ENCODE measurements around the gene FXN.
A peak's percentile ranks its signal among the peaks of the same experiment; 100 is the strongest.
"Not testable (repeated sequence)": the region's sequence is repeated elsewhere in the genome, so short reads cannot be mapped to it uniquely, and the experiment has no call there.

The FXN gene

DNA sequence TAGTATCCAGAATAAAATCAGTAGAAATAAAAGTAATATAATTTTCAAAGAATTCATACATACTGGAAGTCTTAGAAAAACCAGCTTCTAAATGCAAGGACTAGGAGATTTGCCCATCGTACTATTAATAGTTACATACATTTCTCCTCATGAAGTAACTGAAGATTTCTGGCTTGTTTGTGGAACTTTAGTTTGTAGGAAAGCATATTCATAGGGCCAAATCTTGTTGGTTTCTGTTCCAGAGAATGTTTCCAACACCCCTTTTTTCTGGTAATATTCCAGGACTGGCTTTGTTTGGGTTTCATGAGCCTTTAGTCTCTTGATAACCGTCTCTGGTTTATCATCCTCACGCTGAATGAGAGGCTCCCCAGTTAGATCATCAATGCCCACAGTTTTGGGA, 72.2 kb downstream of the FXN start:
- no peak for DNase-seq

DNA sequence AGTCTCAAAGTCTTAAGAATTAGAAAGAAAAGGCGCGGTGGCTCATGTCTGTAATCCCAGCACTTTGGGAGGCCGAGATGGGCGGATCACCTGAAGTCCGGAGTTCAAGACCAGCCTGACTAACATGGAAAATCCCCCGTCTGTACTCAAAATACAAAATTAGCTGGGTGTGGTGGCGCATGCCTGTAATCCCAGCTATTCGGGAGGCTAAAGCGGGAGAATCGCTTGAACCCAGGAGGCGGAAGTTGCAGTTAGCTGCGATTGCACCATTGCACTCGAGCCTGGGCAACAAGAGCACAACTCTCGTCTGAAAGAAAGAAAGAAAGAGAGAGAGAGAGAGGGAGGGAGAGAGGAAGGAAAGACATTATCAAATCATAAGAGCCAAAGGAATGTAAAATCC, 73.2 kb downstream of the FXN start:
- not testable (repeated sequence) for DNase-seq

DNA sequence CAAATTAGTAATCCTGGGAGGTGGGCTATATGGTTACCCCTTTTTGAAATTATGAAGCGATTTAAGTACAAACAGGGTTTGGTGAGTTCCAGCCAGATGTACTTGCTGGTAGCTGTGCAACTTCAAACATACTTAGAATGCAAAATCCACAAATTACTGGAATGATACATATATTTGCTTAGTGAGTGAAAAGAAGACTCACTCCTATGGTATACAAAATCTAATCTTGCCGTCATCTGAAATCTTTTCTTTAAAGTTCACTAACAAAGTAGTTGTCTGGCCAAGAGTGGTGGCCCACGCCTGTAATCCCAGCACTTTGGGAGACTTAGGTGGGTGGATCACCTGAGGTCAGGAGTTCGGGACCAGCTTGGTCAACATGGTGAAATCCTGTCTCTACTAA, 73.6 kb downstream of the FXN start:
- no peak for DNase-seq

DNA sequence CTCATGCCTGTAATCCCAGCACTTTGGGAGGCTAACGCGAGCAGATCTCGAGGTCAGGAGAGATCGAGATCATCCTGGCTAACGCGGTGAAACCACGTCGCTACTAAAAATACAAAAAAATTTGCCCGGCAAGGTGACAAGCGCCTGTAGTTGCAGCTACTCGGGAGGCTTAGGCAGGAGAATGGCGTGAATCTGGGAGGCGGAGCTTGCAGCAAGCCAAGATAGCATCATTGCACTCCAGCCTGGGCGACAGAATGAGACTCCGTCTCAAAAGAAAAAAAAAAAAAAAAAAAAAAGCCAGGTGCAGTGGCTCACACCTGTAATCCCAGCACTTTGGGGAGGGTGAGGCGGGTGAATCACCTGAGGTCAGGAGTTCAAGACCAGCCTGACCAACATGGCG, 77.1 kb downstream of the FXN start:
- not testable (repeated sequence) for DNase-seq

GRCh38 chr9:69115621-69116020, 80.1 kb downstream of the FXN start:
- DNase-seq, result no peak

GRCh38 chr9:69118656-69119055, 83.1 kb downstream of the FXN start:
- no peak for DNase-seq

DNA sequence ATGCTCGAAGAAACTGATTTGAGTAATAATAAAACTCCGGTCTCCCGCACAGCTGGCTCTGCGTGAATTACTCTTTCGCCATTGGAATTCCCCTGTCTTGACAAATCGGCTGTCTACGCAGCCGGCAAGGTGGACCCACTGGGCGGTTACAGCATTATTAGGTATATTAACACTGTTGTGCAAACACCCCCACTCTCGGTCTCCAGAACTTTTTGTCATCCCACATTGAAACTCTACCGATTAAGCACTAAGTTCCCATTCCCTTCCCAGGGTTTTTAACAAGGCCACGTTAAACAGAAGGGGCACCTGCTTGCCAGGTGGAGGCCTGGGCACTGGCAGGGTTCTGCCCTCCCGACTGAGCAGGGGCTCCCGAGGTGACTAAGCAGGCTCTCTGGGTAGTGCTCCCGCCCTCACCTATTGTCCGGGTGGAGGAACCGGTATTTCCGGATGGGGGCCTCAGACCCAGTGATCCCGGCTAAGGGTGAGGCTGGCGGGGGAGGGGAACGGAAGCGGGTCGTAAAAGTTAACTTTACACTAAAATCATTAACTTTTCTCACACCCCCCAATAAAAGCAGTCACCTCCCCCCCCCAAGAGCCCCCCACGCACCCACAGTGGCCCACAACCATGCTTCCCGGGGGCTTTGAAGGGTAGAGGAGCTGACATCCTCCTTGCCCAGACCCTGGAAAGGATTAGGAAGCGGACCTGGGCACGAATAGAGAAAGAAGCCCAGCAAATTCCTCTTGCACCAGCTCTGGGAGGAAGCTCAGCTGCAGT, 85.0 kb downstream of the FXN start:
- no peak for DNase-seq

- DNase-seq, result peak; percentile 49
Measured at GRCh38 chr9:69121155-69122081, 85.9 kb downstream of the FXN start.

GRCh38 chr9:69122082-69122548, 86.6 kb downstream of the FXN start:
- DNase-seq, result no peak

DNA sequence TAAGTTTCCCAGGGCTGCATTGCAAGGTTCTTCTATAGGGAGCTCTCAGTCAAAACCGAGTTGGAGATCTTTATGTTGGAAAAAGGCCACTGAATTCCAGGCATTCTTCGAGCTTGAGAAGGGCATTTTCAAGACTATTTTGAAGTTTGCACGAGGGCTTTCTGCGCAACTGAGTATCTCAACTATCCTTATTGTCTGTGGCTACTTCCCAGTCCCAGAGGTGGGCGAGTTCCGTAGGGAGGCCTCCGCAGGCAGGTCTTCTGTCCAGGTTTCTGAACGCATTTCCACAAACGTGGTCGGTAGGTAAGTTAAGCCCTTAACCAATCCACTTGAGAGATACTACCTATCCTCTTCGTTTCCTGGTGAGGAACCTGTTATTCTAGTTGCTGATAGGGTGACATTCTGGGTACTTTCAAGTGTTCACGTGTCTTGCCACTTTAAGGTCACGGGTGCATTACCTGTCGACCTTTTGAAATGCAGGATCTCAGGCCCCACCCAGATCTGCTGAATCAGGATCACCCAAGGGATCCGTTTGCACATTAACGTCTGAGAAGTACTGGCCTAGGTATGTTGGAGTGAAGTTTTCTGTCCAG, 87.1 kb downstream of the FXN start:
- no peak for DNase-seq

- DNase-seq, result no peak
Measured at GRCh38 chr9:69130456-69131441, 95.2 kb downstream of the FXN start.

- DNase-seq, result no peak
Measured at GRCh38 chr9:69131682-69132081, 96.1 kb downstream of the FXN start.

GRCh38 chr9:69132361-69132760, 96.8 kb downstream of the FXN start:
- DNase-seq, result no peak

DNA sequence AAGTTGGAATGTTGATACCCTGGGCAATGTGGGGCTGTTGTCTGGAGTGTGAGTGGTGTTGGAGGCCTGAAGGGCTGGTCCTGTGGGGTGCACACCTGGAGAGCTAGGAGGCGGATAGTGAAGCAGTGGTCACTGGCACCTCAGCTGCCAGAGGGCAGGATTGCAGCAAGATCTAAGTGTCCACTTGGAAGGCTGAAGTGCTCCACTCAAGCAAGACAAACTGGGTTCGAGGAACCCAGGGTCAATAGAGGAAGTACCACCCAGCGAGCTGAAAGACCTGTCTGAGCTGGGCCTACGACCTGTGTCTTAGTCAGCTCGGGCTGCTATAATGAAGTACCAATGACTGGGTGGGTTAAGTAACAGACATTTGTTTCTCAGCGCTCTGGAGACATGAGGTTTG, 98.9 kb downstream of the FXN start:
- no peak for DNase-seq

DNA sequence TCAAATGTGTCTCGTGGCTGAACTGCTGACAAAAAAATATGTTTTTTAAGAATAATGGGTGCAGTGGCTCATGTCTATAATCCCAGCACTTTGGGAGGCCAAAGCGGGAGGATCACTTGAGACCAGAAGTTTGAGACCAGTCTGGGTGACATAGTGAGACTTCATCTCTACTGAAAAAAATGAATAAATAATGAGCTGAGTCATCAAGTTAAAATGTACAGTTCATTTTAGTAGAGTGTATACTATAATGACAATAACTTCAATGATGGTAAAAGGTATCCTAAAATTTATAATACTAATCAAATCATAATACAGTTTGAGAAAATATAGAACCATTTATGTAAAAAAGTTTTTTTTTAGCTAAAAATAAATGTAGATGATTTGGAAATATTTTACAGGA, 100.6 kb downstream of the FXN start:
- DNase-seq, result no peak

- DNase-seq, result no peak
Measured at GRCh38 chr9:69136779-69137178, 101.2 kb downstream of the FXN start.

DNA sequence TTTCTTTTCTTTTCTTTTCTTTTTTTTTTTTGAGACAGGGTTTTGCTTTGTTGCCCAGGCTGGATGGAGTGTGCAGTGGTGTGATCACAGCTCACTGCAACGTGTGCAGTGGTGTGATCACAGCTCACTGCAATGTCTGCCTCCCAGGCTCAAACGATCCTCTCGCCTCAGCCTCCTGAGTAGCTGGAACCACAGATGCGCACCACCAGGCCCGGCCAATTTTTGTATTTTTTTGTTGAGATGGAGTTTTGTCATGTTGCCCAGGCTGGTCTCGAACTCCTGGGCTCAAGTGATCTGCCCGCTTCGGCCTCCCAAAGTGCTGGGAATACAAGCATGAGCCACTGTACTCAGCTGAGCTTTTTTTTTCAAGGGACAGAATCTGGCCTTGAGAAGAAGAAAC, 101.8 kb downstream of the FXN start:
- DNase-seq, result no peak

- no peak for DNase-seq
Measured at GRCh38 chr9:69139596-69139995, 104.0 kb downstream of the FXN start.

DNA sequence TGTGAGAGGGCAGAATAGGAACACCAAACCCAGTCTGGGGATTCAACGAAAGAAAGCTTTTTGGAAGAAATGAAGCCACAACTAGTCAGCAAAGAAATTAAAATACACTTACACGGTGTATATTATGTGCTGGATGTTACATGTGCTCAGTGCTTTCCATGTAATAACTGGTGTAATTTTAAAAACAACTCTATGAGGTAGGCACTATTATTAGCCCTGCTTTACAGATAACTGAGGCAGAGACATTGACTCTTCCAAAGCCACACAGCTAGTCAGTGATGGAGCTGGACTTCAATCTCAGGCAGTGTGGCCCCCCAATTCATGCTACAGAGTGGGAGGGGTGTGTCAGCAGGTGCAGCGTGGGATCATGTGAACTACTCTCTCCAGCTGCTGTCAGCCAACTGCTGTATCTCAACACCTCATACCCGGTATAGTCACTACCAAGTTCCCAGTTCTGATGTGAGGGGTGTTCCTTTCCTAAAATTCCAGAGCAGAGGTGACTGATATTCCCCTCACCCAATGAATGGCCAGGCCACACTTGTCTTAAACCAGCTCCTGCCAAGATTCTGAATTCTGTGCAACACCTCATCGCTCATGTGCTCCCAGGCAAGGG, 104.7 kb downstream of the FXN start:
- no peak for DNase-seq

DNA sequence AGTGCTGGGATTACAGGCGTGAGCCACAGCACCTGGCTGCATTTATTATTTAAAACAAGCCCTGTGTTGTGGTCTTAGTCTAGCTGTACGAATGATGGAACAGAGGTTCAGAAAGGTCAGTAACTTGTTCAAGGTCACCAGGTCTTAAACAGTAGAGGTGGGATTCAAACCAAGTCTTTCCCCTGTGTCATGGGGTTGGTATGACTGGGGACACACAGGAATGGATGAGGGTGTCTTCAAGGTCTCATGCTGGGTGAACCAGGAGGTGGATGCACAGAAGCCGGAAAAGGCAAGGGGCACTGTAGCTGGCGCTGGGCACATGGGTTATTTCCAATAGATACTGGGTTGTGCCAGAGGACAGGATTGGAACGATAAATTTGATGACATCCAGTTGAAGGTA, 106.3 kb downstream of the FXN start:
- no peak for DNase-seq

- DNase-seq, result no peak
Measured at GRCh38 chr9:69143291-69143690, 107.7 kb downstream of the FXN start.

DNA sequence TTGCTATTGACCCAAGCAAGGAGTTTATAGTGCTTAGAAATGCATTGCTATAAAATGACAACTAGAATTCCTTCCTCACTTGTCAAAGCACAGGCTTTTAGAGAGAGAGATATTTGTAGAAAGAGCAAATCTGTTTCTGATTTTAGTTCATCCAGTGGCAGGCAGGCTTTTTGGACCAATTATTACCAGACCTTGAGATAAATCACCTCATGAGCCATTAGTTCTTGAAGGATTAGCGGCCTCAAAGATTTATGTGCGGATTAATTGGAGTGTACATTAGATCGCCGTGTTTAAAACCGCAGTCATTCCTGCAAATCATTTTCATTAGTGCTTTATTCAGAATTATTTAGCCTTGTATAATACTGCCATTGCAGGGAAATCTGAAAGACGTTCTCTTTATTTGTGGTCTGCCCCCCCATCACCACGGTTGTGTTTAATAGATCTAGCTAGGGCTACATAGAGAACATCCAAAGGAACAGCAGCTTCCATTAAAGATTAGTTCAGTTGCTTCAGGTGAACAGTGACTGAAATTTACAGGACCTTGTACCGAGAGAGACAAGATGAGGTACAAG, 109.7 kb downstream of the FXN start:
- no peak for DNase-seq
